SK-N-MC (cell line): Measurements from ENCODE around the gene CDC45.

Experiments
- EZH2 ChIP-seq: fragments of 200-600 bp; sonication (generic); IDR thresholded peaks from one replicate; pipeline ENCODE4 v1.6.1; 2017; ENCODE audit warnings: antibody characterized with exemption
- FOXP2 ChIP-seq: optimal IDR thresholded peaks from 2 replicates; pipeline ENCODE3; 2011; ENCODE audit warnings: mild to moderate bottlenecking, moderate library complexity; ENCODE audit not compliant: insufficient read depth; ENCODE audit errors: extremely low read length, control extremely low read depth
- POLR2AphosphoS5 ChIP-seq: IDR thresholded peaks from 2 replicates; pipeline ENCODE4 v1.6.1; 2012; ENCODE audit warnings: mild to moderate bottlenecking, low read depth, low read length, borderline replicate concordance

DNA sequence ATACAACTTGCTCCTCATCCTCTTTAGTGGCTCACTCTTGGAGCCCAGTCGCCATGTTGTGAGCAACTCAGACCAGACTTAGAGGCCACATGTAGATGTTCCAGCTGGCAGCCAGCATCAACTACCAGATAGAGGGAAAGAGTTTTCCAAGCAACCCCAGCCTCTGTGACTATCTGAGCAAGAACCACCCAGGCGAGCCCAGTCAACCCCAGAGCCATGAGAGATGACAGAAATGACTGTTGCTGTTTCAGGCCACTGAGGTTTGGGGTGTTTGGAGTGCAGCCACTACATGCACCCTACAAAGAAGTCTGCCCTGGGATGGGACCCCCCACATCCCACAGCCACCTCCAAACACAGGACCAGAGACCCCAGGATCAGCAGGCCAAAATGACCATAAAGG is 69.2 kb downstream of the CDC45 start:
- TF ChIP-seq POLR2AphosphoS5 (no peak), EZH2 (no peak), FOXP2 (no peak)
